PC-3 (cell line): ENCODE results near the gene TBC1D5. TPM values are rescaled to one million over a fixed set of nuclear protein-coding genes. Genes with fewer than 3 reads are reported as not detected.

ENCODE experiments used
- ATAC-seq: fragments of 200-7000 bp; cut with Tn5 transposase; 2 replicates; pipeline ENCODE4 v1.9.1; 2020; ENCODE audit warnings: mild to moderate bottlenecking, moderate library complexity
- BruUV-seq: library from RNA; stranded (reverse); fragments of 400-500 nt; replicated peaks from 2 replicates; lab custom pipeline; 2021; lab: Mats Ljungman, UMichigan
- CTCF ChIA-PET: fragments of 300-600 bp; sonication (Branson Sonifier 250); formaldehyde crosslinking; loops from one replicate; lab custom pipeline; 2022; ENCODE audit warnings: antibody characterized with exemption; lab: Charles Lee
- POLR2A ChIA-PET: fragments of 300-600 bp; sonication (Branson Sonifier 250); formaldehyde crosslinking; loops from one replicate; lab custom pipeline; 2022; ENCODE audit warnings: antibody characterized with exemption; ENCODE audit not compliant: unreplicated experiment; lab: Charles Lee
- DNase-seq: peaks from one replicate; pipeline ENCODE4 v3.0.0-alpha.2; 2015
- H2AFZ ChIP-seq: fragments of 300-600 bp; sonication (generic); 2 replicates; pipeline ENCODE4 v1.6.0; 2016; ENCODE audit warnings: antibody characterized with exemption, low read length
- H3F3A ChIP-seq: fragments of 300-600 bp; sonication (generic); one replicate; pipeline ENCODE4 v1.6.0; 2017; ENCODE audit warnings: antibody characterized with exemption, low read length, control low read depth, mild to moderate bottlenecking; ENCODE audit not compliant: unreplicated experiment
- H3K27ac ChIP-seq: fragments of 300-600 bp; sonication (generic); 2 replicates; pipeline ENCODE4 v1.5.1; 2016; ENCODE audit warnings: mild to moderate bottlenecking, low read length
- H3K27me3 ChIP-seq: fragments of 300-600 bp; sonication (generic); 2 replicates; pipeline ENCODE4 v1.6.1; 2016; ENCODE audit warnings: low read length, mixed read lengths
- H3K36me3 ChIP-seq: fragments of 300-600 bp; sonication (generic); 2 replicates; pipeline ENCODE4 v1.6.1; 2016; ENCODE audit warnings: low read depth, mixed run types, low read length, mixed read lengths
- H3K4me1 ChIP-seq: fragments of 300-600 bp; sonication (generic); 2 replicates; pipeline ENCODE4 v1.5.1; 2016; ENCODE audit warnings: low read length; ENCODE audit not compliant: insufficient read depth
- H3K4me2 ChIP-seq: fragments of 300-600 bp; sonication (generic); 2 replicates; pipeline ENCODE4 v1.6.0; 2016; ENCODE audit warnings: low read length
- H3K4me3 ChIP-seq: fragments of 300-600 bp; sonication (generic); 2 replicates; pipeline ENCODE4 v1.5.1; 2016; ENCODE audit warnings: mild to moderate bottlenecking, low read length, mixed read lengths
- H3K79me2 ChIP-seq: fragments of 300-600 bp; sonication (generic); 2 replicates; pipeline ENCODE4 v1.6.1; 2017; ENCODE audit warnings: low read length, mixed read lengths
- H3K9ac ChIP-seq: fragments of 300-600 bp; sonication (generic); 2 replicates; pipeline ENCODE4 v1.6.0; 2016; ENCODE audit warnings: mild to moderate bottlenecking, low read length
- H3K9me2 ChIP-seq: fragments of 300-600 bp; sonication (generic); replicated peaks from 2 replicates; pipeline ENCODE4 v1.6.1; 2016; ENCODE audit warnings: mixed run types, low read length, mixed read lengths
- H3K9me3 ChIP-seq: fragments of 300-600 bp; sonication (generic); 2 replicates; pipeline ENCODE4 v1.6.1; 2016; ENCODE audit warnings: low read length, mixed read lengths
- H4K20me1 ChIP-seq: fragments of 300-600 bp; sonication (generic); 2 replicates; pipeline ENCODE4 v1.6.1; 2016; ENCODE audit warnings: low read length, mixed read lengths
- EZH2 ChIP-seq: fragments of 300-600 bp; sonication (generic); IDR thresholded peaks from one replicate; pipeline ENCODE4 v1.6.1; 2017; ENCODE audit warnings: antibody characterized with exemption, mild to moderate bottlenecking, low read length; ENCODE audit not compliant: unreplicated experiment
- EZH2phosphoT487 ChIP-seq: fragments of 300-600 bp; sonication (generic); IDR thresholded peaks from 2 replicates; pipeline ENCODE4 v1.6.1; 2018; ENCODE audit warnings: mild to moderate bottlenecking, antibody characterized with exemption, low read length, borderline replicate concordance
- intact Hi-C: fragments of 100-400 bp; cut with micrococcal nuclease; formaldehyde crosslinking; loops from 2 replicates; pipeline ENCODE4 v1.9.0; 2023
- total RNA-seq: library from RNA; depleted of rRNA; stranded (reverse); fragments of >200 nt; gene quantifications from 2 replicates; pipeline ENCODE4 v1.2.3, GENCODE V29; 2014
- TF ChIP-seq, protein P1 (sequence below): fragments of 300-600 bp; sonication (generic); conservative IDR thresholded peaks from 2 replicates; pipeline ENCODE4 v1.5.1; 2017; ENCODE audit warnings: antibody characterized with exemption, low read depth, mild to moderate bottlenecking, low read length

TBC1D5 gene
- total RNA-seq, 1 experiment from 2014 or later: 54.5 TPM

GRCh38 chr3:17743658-17743995, 1.2 kb upstream of the TBC1D5 start:
- peak overlapping the region; percentile 88 for H2AFZ ChIP-seq
- peaks cover 24% of the 10 kb centered on the region for H3K4me1 ChIP-seq
- peaks cover 29% of the 10 kb centered on the region for H3K79me2 ChIP-seq
- H3K27ac ChIP-seq: no peak overlapping the region
- no peaks in the 10 kb centered on the region for H3K9me3 ChIP-seq
- H3K4me3 ChIP-seq: peak overlapping the region; percentile 75; the same call in 1 of the 2 replicates
- peaks cover 4% of the 10 kb centered on the region for H3F3A ChIP-seq
- no peak for ATAC-seq
- CTCF ChIA-PET: interaction anchor here (1.2 to 2.2 kb wide), 2 partner anchors 98 to 99 kb away, joined by 4 to 11 read pairs; no protein-coding TSS in a partner anchor
- TF ChIP-seq, protein P1, sequence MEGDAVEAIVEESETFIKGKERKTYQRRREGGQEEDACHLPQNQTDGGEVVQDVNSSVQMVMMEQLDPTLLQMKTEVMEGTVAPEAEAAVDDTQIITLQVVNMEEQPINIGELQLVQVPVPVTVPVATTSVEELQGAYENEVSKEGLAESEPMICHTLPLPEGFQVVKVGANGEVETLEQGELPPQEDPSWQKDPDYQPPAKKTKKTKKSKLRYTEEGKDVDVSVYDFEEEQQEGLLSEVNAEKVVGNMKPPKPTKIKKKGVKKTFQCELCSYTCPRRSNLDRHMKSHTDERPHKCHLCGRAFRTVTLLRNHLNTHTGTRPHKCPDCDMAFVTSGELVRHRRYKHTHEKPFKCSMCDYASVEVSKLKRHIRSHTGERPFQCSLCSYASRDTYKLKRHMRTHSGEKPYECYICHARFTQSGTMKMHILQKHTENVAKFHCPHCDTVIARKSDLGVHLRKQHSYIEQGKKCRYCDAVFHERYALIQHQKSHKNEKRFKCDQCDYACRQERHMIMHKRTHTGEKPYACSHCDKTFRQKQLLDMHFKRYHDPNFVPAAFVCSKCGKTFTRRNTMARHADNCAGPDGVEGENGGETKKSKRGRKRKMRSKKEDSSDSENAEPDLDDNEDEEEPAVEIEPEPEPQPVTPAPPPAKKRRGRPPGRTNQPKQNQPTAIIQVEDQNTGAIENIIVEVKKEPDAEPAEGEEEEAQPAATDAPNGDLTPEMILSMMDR: no peak
- no peak for TF ChIP-seq EZH2
- no peak for TF ChIP-seq EZH2phosphoT487
- H3K36me3 ChIP-seq: no peaks in the 10 kb centered on the region
- intact Hi-C loops: loop anchor here (5.0 to 10.0 kb wide), 2 partner anchors 236 to 351 kb away; no protein-coding TSS in a partner anchor
- no peaks in the 10 kb centered on the region for H3K27me3 ChIP-seq
- no peak for DNase-seq
- BruUV-seq: no TSS peak
- no peak overlapping the region for H3K9ac ChIP-seq
- peak overlapping the region; percentile 95 for H3K4me2 ChIP-seq
- POLR2A ChIA-PET: interaction anchor here (0.5 to 0.7 kb wide), 2 partner anchors 19 to 90 kb away, joined by 3 to 11 read pairs; no protein-coding TSS in a partner anchor
- H3K9me2 ChIP-seq: no peaks in the 10 kb centered on the region
- no peaks in the 10 kb centered on the region for H4K20me1 ChIP-seq

DNA sequence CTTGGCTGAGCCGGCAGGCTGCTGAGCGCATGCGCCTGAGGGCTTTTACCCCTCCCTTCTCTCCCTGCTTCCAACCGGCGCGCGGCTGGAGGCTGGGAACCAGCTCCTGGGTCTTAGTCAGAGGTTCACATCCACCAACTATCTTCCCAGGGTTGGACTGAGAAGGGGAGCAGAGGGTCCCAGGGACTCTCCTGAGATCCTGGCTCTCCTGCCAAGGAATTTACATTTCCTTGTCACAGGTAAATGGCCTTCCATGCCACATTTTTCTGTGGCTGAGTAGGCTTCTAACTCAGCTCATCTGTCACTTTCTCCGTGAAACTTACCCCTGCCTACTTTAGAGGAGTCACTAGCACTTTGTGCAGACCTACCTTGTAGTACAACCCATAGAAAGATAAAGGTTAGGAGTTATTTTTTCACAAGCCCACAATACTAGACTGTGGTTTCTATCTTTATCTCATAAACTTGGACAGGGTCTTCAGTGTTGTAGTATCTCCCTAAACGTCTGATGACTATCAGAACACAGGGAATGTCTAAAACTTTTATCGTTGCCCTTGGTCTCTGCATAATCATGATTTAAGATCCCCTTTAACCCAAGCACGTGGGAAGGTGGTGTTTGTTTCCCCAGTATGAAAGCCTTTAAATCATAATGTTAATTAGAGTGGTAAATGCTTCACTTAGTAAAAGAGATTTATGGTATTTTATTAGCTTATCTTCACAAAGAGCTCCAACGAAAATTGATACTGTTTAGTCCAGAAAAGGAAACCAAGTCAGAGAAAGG, 638 bp upstream of the TBC1D5 start:
- Histone ChIP-seq H3F3A (peaks cover 4% of the 10 kb centered on the region), H3K9me2 (no peaks in the 10 kb centered on the region), H3K27me3 (no peaks in the 10 kb centered on the region), H3K9ac (peak overlapping the region; percentile 83), H3K4me1 (peaks cover 24% of the 10 kb centered on the region), H3K4me3 (peak overlapping the region; percentile 75), H3K27ac (peak overlapping the region; percentile 79), H4K20me1 (no peaks in the 10 kb centered on the region), H3K4me2 (peak overlapping the region; percentile 95), H2AFZ (peak overlapping the region; percentile 88), H3K9me3 (no peaks in the 10 kb centered on the region), H3K36me3 (no peaks in the 10 kb centered on the region), H3K79me2 (peaks cover 35% of the 10 kb centered on the region)
- TF ChIP-seq EZH2 (no peak), EZH2phosphoT487 (no peak)
- TF ChIP-seq, protein P1: no peak
- intact Hi-C loops: loop anchor here (1.0 to 10.0 kb wide), 4 partner anchors 68 to 352 kb away; no protein-coding TSS in a partner anchor
- POLR2A ChIA-PET: interaction anchor here (0.5 to 0.9 kb wide), 8 partner anchors 18 to 1031 kb away, joined by 3 to 18 read pairs (median 4); no protein-coding TSS in a partner anchor
- CTCF ChIA-PET: interaction anchor here (0.6 to 2.2 kb wide), 5 partner anchors 92 to 1093 kb away, joined by 3 to 11 read pairs (median 6); no protein-coding TSS in a partner anchor
- BruUV-seq: TSS peak; percentile 91
- DNase-seq: no peak
- peak; percentile 7 for ATAC-seq
